ENCODE data around the gene CACNA1G.

- TF ChIP-seq CTCF (IDR thresholded peaks at IDR 0.05; ENCODE audit: low read depth, low read length, poor library complexity, severe bottlenecking) (no peak), EZH2phosphoT487 (IDR thresholded peaks at IDR 0.05; ENCODE audit: borderline replicate concordance, low read length) (no peak)
Observed at GRCh38 chr17:50611634-50612033, 51.1 kb downstream of the CACNA1G start.
